Caco-2 (cell line): ENCODE measurements around the gene PKD2L1. TPM values are rescaled to one million over a fixed set of nuclear protein-coding genes. Genes with fewer than 3 reads are reported as not detected.
A peak's percentile ranks its signal among the peaks of the same experiment; 100 is the strongest.

ENCODE experiments used
- BruUV-seq: library from RNA; stranded (reverse); fragments of 400-500 nt; replicated peaks from 2 replicates; lab custom pipeline; 2021; lab: Mats Ljungman, UMichigan
- CTCF ChIA-PET: fragments of 300-600 bp; sonication (Branson Sonifier 250); formaldehyde crosslinking; loops from one replicate; lab custom pipeline; 2022; ENCODE audit warnings: antibody characterized with exemption; lab: Charles Lee
- POLR2A ChIA-PET: fragments of 300-600 bp; sonication (Branson Sonifier 250); formaldehyde crosslinking; loops from one replicate; lab custom pipeline; 2022; ENCODE audit warnings: antibody characterized with exemption; lab: Charles Lee
- DNase-seq, 2 experiments: peaks; one replicate each; pipeline versions ENCODE4 v3.0.0 to v3.0.0-alpha.2; 2020 to 2022
- H3K27me3 ChIP-seq: replicated peaks from 2 replicates; pipeline ENCODE4 v1.6.0; 2011; ENCODE audit warnings: low read length; ENCODE audit not compliant: control insufficient read depth, insufficient read depth
- H3K36me3 ChIP-seq: 2 replicates; pipeline ENCODE4 v1.5.1; 2011; ENCODE audit warnings: low read length; ENCODE audit not compliant: control insufficient read depth, insufficient read depth
- H3K4me1 ChIP-seq: fragments of 250-450 bp; sonication (Bioruptor Pico); 2 replicates; pipeline ENCODE4 v1.5.1; 2020; ENCODE audit warnings: mild to moderate bottlenecking
- H3K4me3 ChIP-seq: 2 replicates; pipeline ENCODE4 v1.5.1; 2011; ENCODE audit warnings: low read depth, mild to moderate bottlenecking, control low read depth, low read length
- H3K9me3 ChIP-seq: fragments of 250-450 bp; sonication (Bioruptor Pico); 2 replicates; pipeline ENCODE4 v1.5.1; 2020; ENCODE audit warnings: mild to moderate bottlenecking, moderate library complexity
- H3K27ac Mint-ChIP-seq: one replicate; pipeline ENCODE4 v1.8.0; 2022; ENCODE audit warnings: mixed read lengths; ENCODE audit not compliant: unreplicated experiment
- H3K27me3 Mint-ChIP-seq: one replicate; pipeline ENCODE4 v1.8.0; 2022; ENCODE audit warnings: mixed read lengths; ENCODE audit not compliant: insufficient read depth, unreplicated experiment
- H3K36me3 Mint-ChIP-seq: one replicate; pipeline ENCODE4 v1.8.0; 2022; ENCODE audit warnings: mild to moderate bottlenecking, mixed read lengths; ENCODE audit not compliant: insufficient read depth, unreplicated experiment
- H3K4me1 Mint-ChIP-seq: one replicate; pipeline ENCODE4 v1.8.0; 2022; ENCODE audit warnings: low read depth, mixed read lengths; ENCODE audit not compliant: unreplicated experiment
- H3K4me3 Mint-ChIP-seq: one replicate; pipeline ENCODE4 v1.8.0; 2022; ENCODE audit warnings: mild to moderate bottlenecking, moderate library complexity, mixed read lengths; ENCODE audit not compliant: unreplicated experiment
- H3K9me3 Mint-ChIP-seq: one replicate; pipeline ENCODE4 v1.8.0; 2022; ENCODE audit warnings: mixed read lengths; ENCODE audit not compliant: unreplicated experiment
- CTCF ChIP-seq, 2 experiments: fragments of 200-600 bp in 1 of 2; IDR thresholded peaks; 1 replicate in 1 of 2; 2 replicates in 1 of 2; pipeline versions ENCODE4 v1.5.1 to v1.8.0; 2011 to 2022; ENCODE audit warnings: antibody characterized with exemption in 1 of 2, control low read depth in 1 of 2, inconsistent platforms in 1 of 2, low read depth in 1 of 2, low read length in 1 of 2, mild to moderate bottlenecking in 1 of 2, moderate library complexity in 1 of 2; ENCODE audit not compliant: insufficient read depth in 1 of 2, severe bottlenecking in 1 of 2, unreplicated experiment in 1 of 2
- intact Hi-C: fragments of 100-400 bp; cut with micrococcal nuclease; formaldehyde crosslinking; loops from one replicate; pipeline ENCODE4 v1.10.0; 2022; ENCODE audit not compliant: unreplicated experiment
- total RNA-seq: library from RNA; stranded (reverse); gene quantifications from 2 replicates; pipeline ENCODE4 v1.2.3, GENCODE V29; 2022

The PKD2L1 gene
- total RNA-seq, 1 experiment from 2014 or later, result not detected

GRCh38 chr10:100350914-100351485 lies 21.0 kb upstream of the PKD2L1 start:
- H3K9me3 Mint-ChIP-seq, result no peaks in the 10 kb centered on the region
- H3K36me3 Mint-ChIP-seq, result peaks cover 92% of the 10 kb centered on the region
- no peak for DNase-seq
- Histone ChIP-seq H3K27me3 (no peaks in the 10 kb centered on the region), H3K4me1 (peaks cover 35% of the 10 kb centered on the region), H3K9me3 (no peaks in the 10 kb centered on the region), H3K36me3 (peaks cover 17% of the 10 kb centered on the region), H3K4me3 (no peak overlapping the region)
- ChIA-PET POLR2A (no interaction called here), CTCF (no interaction called here)
- no peaks in the 10 kb centered on the region for H3K27me3 Mint-ChIP-seq
- H3K4me1 Mint-ChIP-seq, result peaks cover 49% of the 10 kb centered on the region
- H3K27ac Mint-ChIP-seq, result peak overlapping the region; percentile 7
- TF ChIP-seq CTCF (IDR thresholded peaks at IDR 0.05; ENCODE audit: insufficient read depth in 1 of 2, low read depth in 1 of 2, low read length in 1 of 2, severe bottlenecking in 1 of 2, unreplicated experiment in 1 of 2), result no peak
- no TSS peak for BruUV-seq
- peak overlapping the region; percentile 22 for H3K4me3 Mint-ChIP-seq
- intact Hi-C loops, result no loop called here

GRCh38 chr10:100349672-100350071 lies 19.6 kb upstream of the PKD2L1 start:
- ChIA-PET POLR2A (interaction anchor here (5.2 kb wide), 1 partner anchor 24 kb away, joined by 155 read pairs; no protein-coding TSS in a partner anchor), CTCF (interaction anchor here (1.5 kb wide), 1 partner anchor 21 kb away, joined by 5 read pairs; no protein-coding TSS in a partner anchor)
- DNase-seq, result no peak
- Mint-ChIP-seq H3K36me3 (peaks cover 79% of the 10 kb centered on the region), H3K4me1 (peaks cover 43% of the 10 kb centered on the region), H3K27me3 (no peaks in the 10 kb centered on the region), H3K4me3 (peak overlapping the region; percentile 96), H3K9me3 (no peaks in the 10 kb centered on the region), H3K27ac (peak overlapping the region; percentile 75)
- Histone ChIP-seq H3K27me3 (no peaks in the 10 kb centered on the region), H3K9me3 (no peaks in the 10 kb centered on the region), H3K4me3 (peak overlapping the region; percentile 90; the same call in 1 of the 2 replicates), H3K36me3 (peaks cover 17% of the 10 kb centered on the region), H3K4me1 (peaks cover 29% of the 10 kb centered on the region)
- TF ChIP-seq CTCF (IDR thresholded peaks at IDR 0.05; ENCODE audit: insufficient read depth in 1 of 2, low read depth in 1 of 2, low read length in 1 of 2, severe bottlenecking in 1 of 2, unreplicated experiment in 1 of 2), result no peak
- no TSS peak for BruUV-seq
- intact Hi-C loops, result no loop called here

- intact Hi-C loops, result no loop called here
- Histone ChIP-seq H3K4me1 (peaks cover 27% of the 10 kb centered on the region), H3K27me3 (no peaks in the 10 kb centered on the region), H3K9me3 (no peaks in the 10 kb centered on the region), H3K36me3 (peaks cover 15% of the 10 kb centered on the region), H3K4me3 (peak overlapping the region; percentile 90)
- POLR2A ChIA-PET, result interaction anchor here (0.8 to 5.2 kb wide), 2 partner anchors 11 to 25 kb away, joined by 4 to 155 read pairs; no protein-coding TSS in a partner anchor
- CTCF ChIA-PET, result interaction anchor here (1.5 kb wide), 1 partner anchor 22 kb away, joined by 5 read pairs; no protein-coding TSS in a partner anchor
- DNase-seq, result no peak
- H3K36me3 Mint-ChIP-seq, result peaks cover 73% of the 10 kb centered on the region
- H3K9me3 Mint-ChIP-seq, result no peaks in the 10 kb centered on the region
- TF ChIP-seq CTCF (IDR thresholded peaks at IDR 0.05; ENCODE audit: insufficient read depth in 1 of 2, low read depth in 1 of 2, low read length in 1 of 2, severe bottlenecking in 1 of 2, unreplicated experiment in 1 of 2), result no peak
- H3K4me3 Mint-ChIP-seq, result peak overlapping the region; percentile 96
- peak overlapping the region; percentile 75 for H3K27ac Mint-ChIP-seq
- H3K27me3 Mint-ChIP-seq, result no peaks in the 10 kb centered on the region
- BruUV-seq, result no TSS peak
- peaks cover 42% of the 10 kb centered on the region for H3K4me1 Mint-ChIP-seq
These were observed 19.1 kb upstream of the PKD2L1 start for GRCh38 chr10:100349087-100349486.
